GM18508 (cell line): ENCODE data around the gene OSM.

Experiments
- ATAC-seq: cut with Tn5 transposase; IDR thresholded peaks from one replicate; pipeline ENCODE4 v1.9.1; 2021; ENCODE audit warnings: moderate number of reproducible peaks; ENCODE audit not compliant: insufficient read depth, unreplicated experiment

Gene OSM

DNA sequence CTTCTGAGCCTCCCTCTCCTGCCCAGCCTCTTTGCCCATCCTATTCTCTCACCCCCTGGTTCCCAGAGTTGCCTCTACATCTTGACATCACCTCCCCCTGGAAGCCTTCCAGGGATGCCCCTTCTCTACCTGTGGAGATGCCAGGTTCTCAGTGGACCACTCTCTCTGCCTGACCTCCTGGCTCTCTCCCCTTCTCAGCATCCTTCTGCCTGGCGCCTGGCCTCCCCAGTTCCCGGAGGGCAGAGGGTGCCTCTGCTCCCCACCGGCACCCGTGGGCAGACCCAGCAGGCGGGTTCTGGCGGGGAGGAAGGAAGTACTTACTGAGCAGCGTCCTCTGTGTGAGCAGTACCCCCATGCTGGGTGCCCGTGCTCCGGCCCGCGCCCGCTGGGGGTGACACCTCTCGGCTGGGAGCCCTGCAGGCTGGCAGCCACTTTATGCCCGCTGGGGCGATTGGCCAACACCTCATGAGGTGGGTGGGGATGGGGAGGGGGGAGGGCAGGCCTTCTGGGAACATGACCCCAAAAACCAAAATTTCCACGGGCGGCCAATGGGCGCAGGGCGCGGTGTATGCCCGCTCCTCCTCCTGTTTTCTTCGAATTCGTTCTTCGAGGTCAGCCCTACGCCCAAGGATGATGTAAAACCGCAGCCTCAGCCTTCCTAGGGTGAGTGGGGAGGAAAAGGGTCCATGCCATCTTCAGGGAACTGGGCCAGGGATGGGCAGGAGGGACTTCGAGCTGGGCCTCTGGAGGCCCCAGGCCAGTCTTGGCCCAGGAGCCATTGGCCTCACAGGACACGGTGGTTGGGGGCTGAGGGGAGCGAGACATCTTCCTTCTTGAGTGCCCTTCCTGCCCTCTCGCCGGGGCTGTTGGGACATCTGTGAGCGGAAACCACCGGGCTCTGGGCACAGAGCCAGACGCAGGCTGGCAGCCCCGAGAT lies at the start of gene OSM:
Gene OSM, minus strand, starts transcription at position 407 of the 937 bp plus-strand sequence. Its CDS starts 52 bp downstream, at position 355.
- no peak for ATAC-seq

DNA sequence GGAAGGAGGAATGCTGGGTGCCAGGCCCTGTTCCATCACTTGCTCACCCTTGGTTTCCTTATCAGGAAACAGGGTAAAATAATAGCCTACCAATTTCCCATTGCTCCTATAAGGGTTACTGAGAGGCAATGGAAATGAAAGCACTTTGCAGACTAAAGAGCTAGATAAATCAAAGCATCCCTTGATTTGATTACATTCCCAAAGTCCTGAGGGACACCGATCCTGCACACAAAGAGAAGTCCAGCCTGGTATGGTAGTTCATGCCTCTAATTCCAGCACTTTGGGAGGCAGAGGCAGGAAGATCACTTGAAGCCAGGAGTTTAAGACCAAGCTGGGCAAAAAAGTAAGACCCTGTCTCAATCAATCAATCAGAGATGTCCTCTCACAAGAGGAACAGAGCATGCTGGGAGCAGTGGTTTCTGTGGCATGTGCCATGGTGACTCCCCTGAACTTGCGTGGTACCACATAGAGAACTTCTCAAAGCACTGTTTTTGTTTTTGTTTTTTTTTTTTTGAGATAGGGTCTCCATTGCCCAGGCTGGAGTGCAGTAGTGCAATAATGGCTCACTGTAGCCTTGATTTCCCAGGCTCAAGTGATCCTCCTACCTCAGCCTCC lies 49.4 kb upstream of the OSM start:
- ATAC-seq, result no peak

DNA sequence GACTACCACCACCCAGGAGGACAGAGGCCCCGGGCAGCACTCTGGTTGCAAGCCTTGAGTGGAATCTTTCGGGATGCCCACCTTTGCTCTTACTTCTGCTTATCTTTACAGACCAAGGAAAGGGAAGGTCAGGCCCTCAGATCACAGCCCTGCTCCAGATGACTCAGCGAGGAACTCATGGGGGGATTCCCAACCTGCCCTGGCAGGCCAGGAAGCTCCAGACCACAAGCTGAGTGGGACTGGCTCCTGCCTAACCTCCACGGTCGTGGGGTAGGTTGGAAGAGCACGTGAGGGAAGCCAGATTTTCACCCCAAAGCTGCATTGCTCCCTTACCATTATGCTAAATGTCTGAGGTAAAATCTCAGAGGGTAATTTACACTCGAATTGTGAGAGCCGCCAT lies 48.3 kb upstream of the OSM start:
- ATAC-seq, result no peak

GRCh38 chr22:30313527-30314363 lies 47.1 kb upstream of the OSM start:
- no peak for ATAC-seq

- ATAC-seq, result no peak
These were observed 45.4 kb upstream of the OSM start for GRCh38 chr22:30312053-30312452.

DNA sequence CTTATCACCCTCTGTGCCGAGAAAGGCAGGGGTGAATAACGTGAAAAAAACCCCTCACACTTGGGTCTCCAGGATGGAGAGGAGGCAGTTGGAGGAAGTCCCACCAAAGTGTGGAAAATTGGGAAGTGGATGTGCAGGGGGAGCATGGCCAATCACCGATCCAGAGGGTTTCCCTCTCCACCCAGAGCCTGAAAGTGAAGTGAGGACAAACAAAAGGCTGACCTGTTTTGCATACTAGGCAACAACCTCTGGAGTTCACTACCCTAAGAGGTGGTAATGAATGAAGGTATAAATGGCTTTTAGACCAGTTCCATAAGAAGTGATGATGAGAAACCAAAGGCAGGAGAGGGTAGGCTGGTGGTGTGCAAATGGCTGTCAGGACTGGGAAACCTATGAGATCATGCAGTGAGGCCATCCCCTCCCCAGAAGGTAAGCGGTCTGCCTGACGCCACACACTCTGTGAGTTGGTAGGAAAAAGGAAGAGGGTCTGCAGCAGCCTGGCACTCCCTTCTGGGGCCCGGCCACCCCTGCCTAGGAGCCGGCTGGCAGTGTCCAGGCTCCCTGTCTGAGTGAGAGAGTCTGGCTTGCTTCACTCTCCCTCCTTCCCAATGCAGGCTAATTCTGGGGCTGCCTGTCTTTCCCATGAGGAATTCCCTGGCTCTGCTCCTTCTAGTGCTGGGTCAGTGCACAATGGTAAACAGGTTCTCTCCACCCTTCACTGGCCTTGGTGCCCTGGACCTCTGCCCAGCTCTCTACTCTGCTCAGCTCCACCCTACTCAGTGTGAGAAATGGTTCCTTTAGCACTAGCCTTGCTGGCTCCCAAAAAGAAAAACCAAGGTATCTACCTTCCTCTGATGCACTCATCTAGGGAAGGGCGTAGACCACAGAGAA lies 44.5 kb upstream of the OSM start:
- ATAC-seq, result no peak

- ATAC-seq, result no peak
These were observed 43.5 kb upstream of the OSM start for GRCh38 chr22:30309951-30310741.

GRCh38 chr22:30308518-30309230 lies 42.0 kb upstream of the OSM start:
- ATAC-seq, result no peak

DNA sequence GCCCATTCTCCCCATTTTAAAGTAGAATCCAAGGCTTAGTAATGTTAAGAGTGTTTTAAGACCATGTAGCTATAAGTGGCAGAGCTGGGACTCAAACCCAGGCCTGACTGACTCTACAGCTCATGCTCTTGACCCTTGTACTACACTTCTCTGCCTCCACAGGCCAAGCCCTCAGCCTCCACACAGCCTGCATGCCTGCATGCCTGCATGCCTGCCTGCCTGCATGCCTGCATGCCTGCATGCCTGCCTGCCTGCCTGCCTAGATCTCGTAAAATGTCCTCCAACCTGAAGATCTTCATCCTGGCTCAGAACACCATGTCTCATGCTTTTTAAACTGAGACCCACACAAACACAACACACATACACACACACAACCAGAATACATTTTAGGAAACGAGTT lies 41.4 kb upstream of the OSM start:
- no peak for ATAC-seq

DNA sequence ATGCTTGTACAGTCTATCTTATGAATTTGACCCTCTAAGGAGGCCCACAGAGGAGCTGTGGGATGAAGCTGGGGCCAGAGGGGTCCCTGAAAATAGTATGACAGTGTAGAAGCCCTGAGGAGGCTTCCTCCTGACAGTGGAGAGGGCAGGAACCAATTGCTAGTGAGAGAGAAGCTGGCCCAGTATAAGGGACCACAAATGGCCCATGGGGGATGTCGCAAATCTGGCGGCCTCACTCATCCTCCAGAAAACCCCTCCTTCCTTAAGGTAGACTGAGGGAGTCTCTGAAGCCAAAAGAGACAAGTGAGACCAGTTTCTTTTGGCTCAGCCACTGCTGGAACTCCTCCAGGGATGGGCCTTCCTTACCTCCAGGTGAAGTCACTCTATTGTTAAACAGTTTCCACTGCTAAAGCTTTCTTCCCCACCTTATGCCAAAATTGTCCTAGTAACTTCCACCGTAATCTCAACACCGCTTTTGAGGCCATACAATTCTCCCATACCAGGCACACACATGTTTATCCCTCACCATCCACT lies 40.5 kb upstream of the OSM start:
- no peak for ATAC-seq

DNA sequence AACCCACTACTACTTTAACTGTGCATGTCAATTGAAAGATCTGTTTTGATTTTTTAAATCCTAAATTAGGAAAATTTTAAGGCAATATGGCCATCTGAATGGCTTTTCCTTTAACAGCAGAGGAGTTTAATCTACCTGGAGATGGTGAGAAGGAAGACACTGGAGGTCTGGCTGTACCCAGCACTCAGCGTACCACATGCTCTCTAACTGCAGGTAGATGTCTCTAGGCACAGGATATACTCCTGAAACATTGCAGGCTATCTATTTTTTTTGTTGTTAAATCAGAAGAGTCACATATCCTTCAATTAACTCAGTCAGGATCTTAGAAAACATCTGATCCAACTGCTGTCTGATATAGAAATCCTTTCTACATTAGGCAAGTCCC lies 40.0 kb upstream of the OSM start:
- ATAC-seq, result no peak

DNA sequence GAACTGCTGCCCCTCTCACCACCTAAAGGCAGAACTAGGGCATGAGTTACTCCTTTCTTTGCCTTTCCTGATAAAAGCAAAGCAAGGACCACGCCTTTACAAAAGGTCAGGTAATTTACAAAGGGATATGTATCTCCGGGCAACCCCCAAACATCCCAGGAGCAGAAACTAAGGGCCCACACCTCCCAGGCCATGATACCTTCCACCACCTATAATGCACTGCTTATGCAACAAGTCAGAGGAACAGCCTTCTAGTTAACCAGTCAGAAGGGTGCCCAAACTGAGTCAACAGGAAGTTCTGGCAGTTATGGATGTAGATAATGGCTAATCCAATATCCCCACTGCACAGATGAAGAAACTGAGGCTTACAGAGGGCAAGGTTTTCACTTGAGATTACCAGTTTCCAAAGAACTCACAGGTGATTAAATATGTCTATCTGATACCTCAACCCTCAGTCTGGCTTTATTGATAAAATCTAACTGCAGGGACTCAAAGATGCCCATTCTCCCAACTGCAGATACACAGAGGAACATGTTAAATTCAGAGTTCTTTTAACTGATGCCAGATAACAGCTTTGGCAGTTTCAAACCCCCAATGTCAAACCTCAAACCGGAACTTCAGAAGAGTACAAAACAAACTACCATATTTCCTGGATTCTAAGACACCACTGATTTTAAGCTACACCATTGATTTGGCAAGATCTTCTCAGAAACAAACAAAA lies 39.4 kb upstream of the OSM start:
- ATAC-seq, result no peak

DNA sequence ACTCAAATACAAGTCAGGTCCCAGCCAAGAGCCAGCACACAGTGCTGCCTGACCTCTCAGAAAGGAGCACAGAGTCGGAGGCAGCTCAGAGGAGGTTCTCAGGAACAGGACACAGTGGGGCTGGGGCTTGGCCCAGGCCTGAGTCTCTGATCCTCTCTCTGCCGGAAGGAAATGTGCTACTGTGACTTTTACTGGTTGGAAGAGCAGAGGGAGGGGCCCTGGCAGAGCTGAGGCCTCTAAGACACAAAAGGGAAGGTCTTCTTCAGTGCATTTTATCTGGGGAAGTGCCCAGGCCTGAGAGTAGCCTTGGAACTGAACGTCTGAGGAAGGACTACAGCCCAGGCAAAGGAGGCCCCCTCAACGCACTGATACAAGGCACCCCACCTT lies 38.9 kb upstream of the OSM start:
- ATAC-seq, result no peak

GRCh38 chr22:30304495-30305244 lies 38.0 kb upstream of the OSM start:
- ATAC-seq, result no peak

- no peak for ATAC-seq
These were observed 36.1 kb upstream of the OSM start for GRCh38 chr22:30302810-30303138.

DNA sequence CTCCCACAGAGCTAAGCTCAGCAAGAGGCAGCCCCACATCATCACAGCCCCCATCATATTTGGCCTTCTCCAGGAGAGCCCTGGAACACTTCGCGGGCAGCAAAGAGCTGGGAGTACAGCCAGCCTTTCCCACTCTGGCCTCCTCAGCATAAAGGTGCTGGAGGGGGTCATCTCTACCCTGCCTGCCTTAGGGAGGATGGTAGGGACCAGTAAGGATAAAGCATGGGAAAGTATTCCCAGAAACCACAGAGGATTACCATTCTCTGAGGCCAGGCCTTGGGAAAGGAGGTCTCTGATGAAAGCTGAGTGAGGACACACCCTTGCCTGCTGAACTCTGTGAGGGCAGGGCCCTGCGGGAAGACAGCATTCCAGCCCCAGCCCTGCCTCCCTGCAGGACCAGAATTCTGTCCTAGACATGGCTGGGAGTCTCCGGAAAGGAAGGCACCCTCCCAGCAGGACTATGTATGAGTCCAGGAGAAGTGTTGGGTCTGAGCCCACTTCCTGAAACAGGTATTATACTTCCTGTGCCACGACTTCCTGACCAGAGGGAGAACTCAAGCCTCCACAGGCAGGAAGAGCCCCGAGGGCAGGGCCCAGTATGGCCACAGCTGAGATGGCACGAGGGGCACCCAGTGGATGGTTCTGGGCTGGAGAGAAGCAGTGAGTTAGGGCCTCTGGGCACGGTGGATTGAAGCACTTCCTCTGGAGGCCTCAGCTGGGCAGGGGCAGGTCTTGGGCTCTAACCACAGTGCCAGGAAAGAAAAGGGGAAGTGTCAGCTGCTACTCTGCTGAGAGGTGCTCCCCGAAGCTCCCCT lies 35.6 kb upstream of the OSM start:
- ATAC-seq, result no peak
